IMR-90 (cell line): ENCODE data around the gene RSPO4. TPM values are rescaled to one million over a fixed set of nuclear protein-coding genes. Genes with fewer than 3 reads are reported as not detected.

Source experiments
- ATAC-seq: fragments of 200-7000 bp; cut with Tn5 transposase; 2 replicates; pipeline ENCODE4 v1.9.1; 2020; ENCODE audit warnings: low read depth, mild to moderate bottlenecking, moderate library complexity
- BruUV-seq: library from RNA; stranded (reverse); fragments of 400-500 nt; replicated peaks from 2 replicates; lab custom pipeline; 2021; lab: Mats Ljungman, UMichigan
- CTCF ChIA-PET: fragments of 300-600 bp; formaldehyde crosslinking; extraction: SDS; loops from one replicate; lab custom pipeline; 2021; ENCODE audit warnings: antibody characterized with exemption; lab: Yijun Ruan, JAX
- POLR2A ChIA-PET: fragments of 300-600 bp; sonication (Branson Sonifier 250); formaldehyde crosslinking; loops from one replicate; lab custom pipeline; 2022; ENCODE audit warnings: antibody characterized with exemption; ENCODE audit not compliant: unreplicated experiment; lab: Charles Lee
- DNase-seq: peaks from one replicate; pipeline ENCODE4 v3.0.0; 2013
- H2AFZ ChIP-seq: replicated peaks from 2 replicates; pipeline ENCODE3; 2013; ENCODE audit warnings: low read length, mild to moderate bottlenecking; ENCODE audit not compliant: poor library complexity
- H2AK5ac ChIP-seq: 2 replicates; pipeline ENCODE4 v1.6.1; 2013; ENCODE audit warnings: low read depth, low read length, inconsistent platforms
- H2AK9ac ChIP-seq: replicated peaks from 2 replicates; pipeline ENCODE3; 2013; ENCODE audit warnings: mild to moderate bottlenecking, low read depth, low read length, moderate library complexity; ENCODE audit not compliant: poor library complexity
- H2BK120ac ChIP-seq: 2 replicates; pipeline ENCODE4 v1.6.1; 2013; ENCODE audit warnings: low read depth, low read length, inconsistent platforms
- H2BK15ac ChIP-seq: 3 replicates; pipeline ENCODE4 v1.6.1; 2013; ENCODE audit warnings: low read depth, low read length, inconsistent platforms
- H2BK20ac ChIP-seq: 2 replicates; pipeline ENCODE4 v1.6.1; 2013; ENCODE audit warnings: low read depth, mild to moderate bottlenecking, inconsistent platforms, low read length, moderate library complexity
- H2BK5ac ChIP-seq: 2 replicates; pipeline ENCODE4 v1.6.1; 2013; ENCODE audit warnings: mild to moderate bottlenecking, low read depth, low read length, inconsistent platforms; ENCODE audit not compliant: poor library complexity, severe bottlenecking
- H3K14ac ChIP-seq: replicated peaks from 2 replicates; pipeline ENCODE4 v1.6.1; 2013; ENCODE audit warnings: low read depth, low read length, inconsistent platforms
- H3K18ac ChIP-seq: 2 replicates; pipeline ENCODE4 v1.6.1; 2013; ENCODE audit warnings: low read depth, low read length, control low read depth
- H3K23ac ChIP-seq: 2 replicates; pipeline ENCODE4 v1.6.1; 2013; ENCODE audit warnings: low read depth, low read length, inconsistent platforms
- H3K27ac ChIP-seq: 2 replicates; pipeline ENCODE4 v1.5.1; 2013; ENCODE audit warnings: mild to moderate bottlenecking, control low read depth, low read length; ENCODE audit not compliant: insufficient read depth
- H3K27me3 ChIP-seq: 2 replicates; pipeline ENCODE4 v1.6.1; 2013; ENCODE audit warnings: low read length; ENCODE audit not compliant: control insufficient read depth, insufficient read depth
- H3K36me3 ChIP-seq: 2 replicates; pipeline ENCODE4 v1.6.1; 2013; ENCODE audit warnings: low read length, mixed read lengths; ENCODE audit not compliant: control insufficient read depth, insufficient read depth
- H3K4ac ChIP-seq: 2 replicates; pipeline ENCODE4 v1.6.1; 2013; ENCODE audit warnings: low read depth, low read length, inconsistent platforms
- H3K4me1 ChIP-seq: 2 replicates; pipeline ENCODE4 v1.6.1; 2013; ENCODE audit warnings: low read length, mixed read lengths; ENCODE audit not compliant: control insufficient read depth, insufficient read depth
- H3K4me2 ChIP-seq: 2 replicates; pipeline ENCODE4 v1.6.1; 2013; ENCODE audit warnings: low read depth, mild to moderate bottlenecking, control low read depth, low read length, moderate library complexity
- H3K4me3 ChIP-seq: 2 replicates; pipeline ENCODE4 v1.5.1; 2013; ENCODE audit warnings: low read depth, mild to moderate bottlenecking, control low read depth, low read length, moderate library complexity; ENCODE audit not compliant: insufficient read depth
- H3K56ac ChIP-seq: 2 replicates; pipeline ENCODE4 v1.6.1; 2013; ENCODE audit warnings: low read length, inconsistent platforms; ENCODE audit not compliant: insufficient read depth; ENCODE audit errors: extremely low read depth
- H3K79me1 ChIP-seq, 2 experiments: 2 replicates each; pipeline ENCODE4 v1.6.1; 2013; ENCODE audit warnings: low read length in 2 of 2, inconsistent platforms in 1 of 2, low read depth in 1 of 2
- H3K9ac ChIP-seq: 2 replicates; pipeline ENCODE4 v1.6.1; 2013; ENCODE audit warnings: low read depth, low read length, control low read depth
- H3K9me1 ChIP-seq: 2 replicates; pipeline ENCODE4 v1.6.1; 2013; ENCODE audit warnings: low read length, inconsistent platforms; ENCODE audit not compliant: insufficient read depth
- H3K9me3 ChIP-seq: 2 replicates; pipeline ENCODE4 v1.6.1; 2013; ENCODE audit warnings: low read length; ENCODE audit not compliant: control insufficient read depth, insufficient read depth
- H4K20me1 ChIP-seq: 2 replicates; pipeline ENCODE4 v1.6.1; 2013; ENCODE audit warnings: low read length, inconsistent platforms; ENCODE audit not compliant: insufficient read depth
- H4K5ac ChIP-seq: 2 replicates; pipeline ENCODE4 v1.6.1; 2013; ENCODE audit warnings: mild to moderate bottlenecking, low read depth, low read length, control low read depth
- H4K8ac ChIP-seq, 2 experiments: 2 replicates each; pipeline ENCODE4 v1.6.1; 2013; ENCODE audit warnings: low read depth in 2 of 2, low read length in 2 of 2, control low read depth in 1 of 2, inconsistent platforms in 1 of 2
- H4K91ac ChIP-seq: 2 replicates; pipeline ENCODE4 v1.6.1; 2013; ENCODE audit warnings: low read depth, low read length, inconsistent platforms; ENCODE audit not compliant: insufficient read depth
- BHLHE40 ChIP-seq: fragments of 150-350 bp; IDR thresholded peaks from 2 replicates; pipeline ENCODE4 v1.6.1; 2016; ENCODE audit warnings: mild to moderate bottlenecking, low read depth, low read length
- CEBPB ChIP-seq: IDR thresholded peaks from 2 replicates; pipeline ENCODE4 v1.6.1; 2012; ENCODE audit warnings: low read depth, low read length, improper control_type of control experiment
- CHD1 ChIP-seq: IDR thresholded peaks from 2 replicates; pipeline ENCODE4 v1.6.1; 2012; ENCODE audit warnings: low read depth, low read length, improper control_type of control experiment
- FOS ChIP-seq: fragments of 150-350 bp; IDR thresholded peaks from 2 replicates; pipeline ENCODE4 v1.6.1; 2016; ENCODE audit warnings: low read depth, low read length
- MAFK ChIP-seq: IDR thresholded peaks from 2 replicates; pipeline ENCODE4 v1.6.1; 2012; ENCODE audit warnings: low read depth, low read length, improper control_type of control experiment
- MAZ ChIP-seq: IDR thresholded peaks from 2 replicates; pipeline ENCODE4 v1.6.1; 2012; ENCODE audit warnings: low read depth, mild to moderate bottlenecking, low read length, improper control_type of control experiment, moderate library complexity, borderline replicate concordance
- MXI1 ChIP-seq: IDR thresholded peaks from 2 replicates; pipeline ENCODE4 v1.6.1; 2012; ENCODE audit warnings: low read depth, mild to moderate bottlenecking, low read length, moderate library complexity, borderline replicate concordance
- NFE2L2 ChIP-seq: fragments of 150-350 bp; IDR thresholded peaks from 2 replicates; pipeline ENCODE4 v1.6.1; 2016; ENCODE audit warnings: low read depth, mild to moderate bottlenecking, low read length
- POLR2A ChIP-seq: IDR thresholded peaks from 2 replicates; pipeline ENCODE4 v1.6.1; 2012; ENCODE audit warnings: mild to moderate bottlenecking, low read depth, low read length
- RAD21 ChIP-seq: IDR thresholded peaks from 2 replicates; pipeline ENCODE4 v1.6.1; 2012; ENCODE audit warnings: low read length, improper control_type of control experiment
- RCOR1 ChIP-seq: IDR thresholded peaks from 2 replicates; pipeline ENCODE4 v1.6.1; 2012; ENCODE audit warnings: mild to moderate bottlenecking, low read length, improper control_type of control experiment; ENCODE audit not compliant: insufficient replicate concordance
- SMC3 ChIP-seq: fragments of 150-350 bp; IDR thresholded peaks from 2 replicates; pipeline ENCODE4 v1.6.1; 2016; ENCODE audit warnings: low read depth, mild to moderate bottlenecking, antibody characterized with exemption, low read length, moderate library complexity
- WGBS, 2 experiments: methylation state at CpG; one replicate each; pipeline versions ENCODE4 v1.1.5 to v1.1.7; 2013; ENCODE audit warnings: missing lambda C conversion rate in 2 of 2; ENCODE audit not compliant: insufficient read length in 1 of 2; ENCODE audit errors: extremely low coverage in 2 of 2; 5-methylcytosine and 5-hydroxymethylcytosine counted together
- dilution Hi-C: fragments of 300-500 bp; cut with HindIII; formaldehyde crosslinking; loops from one replicate; pipeline ENCODE4 v1.14.3; 2018; ENCODE audit warnings: low sequenced_read_pairs; ENCODE audit not compliant: unreplicated experiment
- in situ Hi-C: fragments of 300-500 bp; cut with MboI; formaldehyde crosslinking; loops from 3 replicates; pipeline ENCODE4 v1.14.3; 2019; ENCODE audit warnings: low sequenced_read_pairs, inconsistent platforms, mixed read lengths
- intact Hi-C: fragments of 100-400 bp; cut with micrococcal nuclease; formaldehyde crosslinking; loops from 2 replicates; pipeline ENCODE4 v1.10.0; 2022
- polyA plus RNA-seq, 3 experiments: library from polyadenylated mRNA; depleted of rRNA; stranded (reverse); fragments of >200 nt; gene quantifications; 2 replicates each; pipeline ENCODE4 v1.2.3, GENCODE V29; 2012; ENCODE audit warnings: low replicate concordance in 1 of 3
- total RNA-seq: library from RNA; depleted of rRNA; stranded (reverse); fragments of >200 nt; gene quantifications from 2 replicates; pipeline ENCODE4 v1.2.3, GENCODE V29; 2012
- TF ChIP-seq, protein P1 (sequence below): fragments of 150-350 bp; IDR thresholded peaks from 2 replicates; pipeline ENCODE4 v1.6.1; 2017; ENCODE audit warnings: mild to moderate bottlenecking, antibody characterized with exemption, low read length, low read depth
- TF ChIP-seq, protein P2 (sequence below): fragments of 150-350 bp; IDR thresholded peaks from 2 replicates; pipeline ENCODE4 v1.6.1; 2016; ENCODE audit warnings: low read depth, mild to moderate bottlenecking, low read length, moderate library complexity, borderline replicate concordance
- TF ChIP-seq, protein P3 (sequence below): conservative IDR thresholded peaks from 2 replicates; pipeline ENCODE4 v1.5.1; 2012; ENCODE audit warnings: mild to moderate bottlenecking, low read depth, low read length, improper control_type of control experiment

RSPO4 gene
- total and polyA plus RNA-seq, 2 of the 4 experiments (the other 2 are of a cell fraction) = not detected

DNA sequence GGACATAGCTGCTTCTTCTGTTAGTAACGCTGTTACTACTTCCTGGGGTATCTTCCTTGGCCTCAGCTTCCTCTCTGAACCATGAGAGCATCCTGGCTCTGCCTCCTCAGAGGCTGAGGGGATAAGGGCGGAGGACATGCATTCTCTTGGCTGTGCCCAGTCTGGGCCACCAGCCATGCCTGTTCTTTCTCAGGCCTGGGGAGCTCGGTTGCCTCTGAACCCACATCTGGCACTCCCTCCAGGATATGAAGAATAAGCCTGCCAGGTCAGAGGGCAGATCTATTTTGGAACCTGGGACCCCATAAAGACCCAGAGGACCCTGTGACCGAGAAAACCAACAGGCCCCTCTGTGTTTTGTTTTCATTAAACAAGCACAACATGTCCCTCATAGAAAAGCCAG, 79.3 kb downstream of the RSPO4 start:
- H3K23ac ChIP-seq = no peak overlapping the region
- no peaks in the 10 kb centered on the region for H3K79me1 ChIP-seq
- POLR2A ChIA-PET = no interaction called here
- H3K9me1 ChIP-seq = no peaks in the 10 kb centered on the region
- WGBS, 2 experiments = no CpG with 5 or more reads among the region's 4 CpGs
- H3K9ac ChIP-seq = no peak overlapping the region
- no peaks in the 10 kb centered on the region for H4K20me1 ChIP-seq
- dilution Hi-C loops = no loop called here
- no peak overlapping the region for H2BK15ac ChIP-seq
- H3K36me3 ChIP-seq = no peaks in the 10 kb centered on the region
- intact Hi-C loops = no loop called here
- no peak overlapping the region for H3K4ac ChIP-seq
- H3K27me3 ChIP-seq = peaks cover under 1% of the 10 kb centered on the region; the same call in 1 of the 2 replicates
- no TSS peak for BruUV-seq
- DNase-seq (no peak), ATAC-seq (no peak)
- H3K27ac ChIP-seq = no peak overlapping the region
- H3K14ac ChIP-seq = no peak overlapping the region
- H2AK9ac ChIP-seq = no peak overlapping the region
- CTCF ChIA-PET = no interaction called here
- in situ Hi-C loops = no loop called here
- no peak overlapping the region for H2BK120ac ChIP-seq
- H3K9me3 ChIP-seq = no peaks in the 10 kb centered on the region
- no peak overlapping the region for H3K4me2 ChIP-seq
- H4K91ac ChIP-seq = no peak overlapping the region
- H2BK5ac ChIP-seq = no peak overlapping the region
- no peak overlapping the region for H2AFZ ChIP-seq
- H2AK5ac ChIP-seq = no peak overlapping the region
- H3K4me1 ChIP-seq = no peaks in the 10 kb centered on the region
- no peak overlapping the region for H3K4me3 ChIP-seq
- no peak overlapping the region for H2BK20ac ChIP-seq
- no peak overlapping the region for H3K56ac ChIP-seq
- no peak overlapping the region for H4K8ac ChIP-seq
- no peak for TF ChIP-seq CEBPB
- no peak for TF ChIP-seq CHD1
- TF ChIP-seq NFE2L2 = no peak
- TF ChIP-seq, protein P1, sequence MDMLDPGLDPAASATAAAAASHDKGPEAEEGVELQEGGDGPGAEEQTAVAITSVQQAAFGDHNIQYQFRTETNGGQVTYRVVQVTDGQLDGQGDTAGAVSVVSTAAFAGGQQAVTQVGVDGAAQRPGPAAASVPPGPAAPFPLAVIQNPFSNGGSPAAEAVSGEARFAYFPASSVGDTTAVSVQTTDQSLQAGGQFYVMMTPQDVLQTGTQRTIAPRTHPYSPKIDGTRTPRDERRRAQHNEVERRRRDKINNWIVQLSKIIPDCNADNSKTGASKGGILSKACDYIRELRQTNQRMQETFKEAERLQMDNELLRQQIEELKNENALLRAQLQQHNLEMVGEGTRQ = no peak
- TF ChIP-seq FOS = no peak
- TF ChIP-seq RAD21 = no peak
- TF ChIP-seq, protein P2, sequence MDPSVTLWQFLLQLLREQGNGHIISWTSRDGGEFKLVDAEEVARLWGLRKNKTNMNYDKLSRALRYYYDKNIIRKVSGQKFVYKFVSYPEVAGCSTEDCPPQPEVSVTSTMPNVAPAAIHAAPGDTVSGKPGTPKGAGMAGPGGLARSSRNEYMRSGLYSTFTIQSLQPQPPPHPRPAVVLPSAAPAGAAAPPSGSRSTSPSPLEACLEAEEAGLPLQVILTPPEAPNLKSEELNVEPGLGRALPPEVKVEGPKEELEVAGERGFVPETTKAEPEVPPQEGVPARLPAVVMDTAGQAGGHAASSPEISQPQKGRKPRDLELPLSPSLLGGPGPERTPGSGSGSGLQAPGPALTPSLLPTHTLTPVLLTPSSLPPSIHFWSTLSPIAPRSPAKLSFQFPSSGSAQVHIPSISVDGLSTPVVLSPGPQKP = no peak
- TF ChIP-seq, protein P3, sequence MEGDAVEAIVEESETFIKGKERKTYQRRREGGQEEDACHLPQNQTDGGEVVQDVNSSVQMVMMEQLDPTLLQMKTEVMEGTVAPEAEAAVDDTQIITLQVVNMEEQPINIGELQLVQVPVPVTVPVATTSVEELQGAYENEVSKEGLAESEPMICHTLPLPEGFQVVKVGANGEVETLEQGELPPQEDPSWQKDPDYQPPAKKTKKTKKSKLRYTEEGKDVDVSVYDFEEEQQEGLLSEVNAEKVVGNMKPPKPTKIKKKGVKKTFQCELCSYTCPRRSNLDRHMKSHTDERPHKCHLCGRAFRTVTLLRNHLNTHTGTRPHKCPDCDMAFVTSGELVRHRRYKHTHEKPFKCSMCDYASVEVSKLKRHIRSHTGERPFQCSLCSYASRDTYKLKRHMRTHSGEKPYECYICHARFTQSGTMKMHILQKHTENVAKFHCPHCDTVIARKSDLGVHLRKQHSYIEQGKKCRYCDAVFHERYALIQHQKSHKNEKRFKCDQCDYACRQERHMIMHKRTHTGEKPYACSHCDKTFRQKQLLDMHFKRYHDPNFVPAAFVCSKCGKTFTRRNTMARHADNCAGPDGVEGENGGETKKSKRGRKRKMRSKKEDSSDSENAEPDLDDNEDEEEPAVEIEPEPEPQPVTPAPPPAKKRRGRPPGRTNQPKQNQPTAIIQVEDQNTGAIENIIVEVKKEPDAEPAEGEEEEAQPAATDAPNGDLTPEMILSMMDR = no peak
- TF ChIP-seq MAFK = no peak
- no peak for TF ChIP-seq RCOR1
- no peak for TF ChIP-seq MAZ
- no peak for TF ChIP-seq POLR2A
- no peak for TF ChIP-seq MXI1
- TF ChIP-seq SMC3 = no peak
- TF ChIP-seq BHLHE40 = no peak
- H3K18ac ChIP-seq = no peak overlapping the region
- no peak overlapping the region for H4K5ac ChIP-seq
